Brain microvascular endothelial cell (primary cell): ENCODE results near the gene TARP.

ENCODE experiments used
- DNase-seq: peaks from one replicate; pipeline ENCODE4 v3.0.0-alpha.2; 2020
- H3K27ac ChIP-seq: fragments of 250-450 bp; sonication (Bioruptor Pico); 2 replicates; pipeline ENCODE4 v1.5.1; 2020; ENCODE audit warnings: mild to moderate bottlenecking, moderate library complexity
- H3K27me3 ChIP-seq: fragments of 250-450 bp; sonication (Bioruptor Pico); replicated peaks from 2 replicates; pipeline ENCODE4 v1.5.1; 2020; ENCODE audit warnings: mild to moderate bottlenecking
- H3K36me3 ChIP-seq: fragments of 250-450 bp; sonication (Bioruptor Pico); replicated peaks from 2 replicates; pipeline ENCODE4 v1.5.1; 2020; ENCODE audit warnings: mild to moderate bottlenecking
- H3K4me3 ChIP-seq: 2 replicates; pipeline ENCODE4 v1.5.1; 2011; ENCODE audit warnings: low read depth, mild to moderate bottlenecking, control low read depth, low read length, moderate library complexity
- in situ Hi-C: cut with HindIII; loops from 2 replicates; pipeline ENCODE4 v1.10.0; 2017; ENCODE audit warnings: low sequenced_read_pairs, low pct_ligation_motif_present
- TF ChIP-seq, protein P1 (sequence below): IDR thresholded peaks from 2 replicates; pipeline ENCODE4 v1.5.1; 2011; ENCODE audit warnings: low read depth, mild to moderate bottlenecking, moderate library complexity, low read length, control low read depth, inconsistent platforms; ENCODE audit errors: missing control alignments

The TARP gene

DNA sequence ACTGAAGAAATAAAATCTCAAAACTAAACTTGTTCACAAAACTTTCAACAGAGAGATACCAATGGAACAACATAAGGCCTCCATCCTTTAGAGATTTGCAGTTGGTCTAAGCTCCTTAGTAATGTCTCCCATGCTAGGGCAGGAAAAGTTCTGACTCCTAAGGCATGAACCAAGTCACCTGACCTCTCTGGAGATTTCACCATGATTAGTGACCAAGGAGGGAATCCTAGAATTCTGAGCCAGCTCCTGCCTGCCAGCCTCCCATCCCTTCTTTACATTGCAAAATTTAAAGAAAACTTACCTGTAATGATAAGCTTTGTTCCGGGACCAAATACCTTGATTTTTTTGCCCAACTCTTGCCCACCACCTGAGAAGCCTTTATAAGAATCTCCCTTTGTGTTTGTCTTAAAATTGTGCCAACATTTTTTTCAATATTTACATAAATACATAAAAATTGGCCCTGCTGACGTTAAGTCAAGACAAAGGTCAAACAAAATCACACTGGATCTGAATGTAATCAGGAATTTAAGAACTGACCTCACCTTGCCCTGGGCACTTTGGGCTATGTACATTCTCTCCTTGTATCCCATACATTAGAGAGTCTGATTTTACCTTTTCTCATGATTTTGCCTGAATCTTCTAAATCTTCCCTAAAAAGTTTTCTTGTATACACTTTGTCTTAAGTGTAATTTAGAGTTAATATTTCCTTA is at the start of gene TARP:
TARP (minus strand) TSS at position 351 of the 710 bp plus-strand sequence.
- Histone ChIP-seq H3K4me3 (no peak within 1 kb of the TSS), H3K36me3 (no peaks in the 10 kb centered on the region), H3K27me3 (no peaks in the 10 kb centered on the region), H3K27ac (no peak within 1 kb of the TSS)
- TF ChIP-seq, protein P1, sequence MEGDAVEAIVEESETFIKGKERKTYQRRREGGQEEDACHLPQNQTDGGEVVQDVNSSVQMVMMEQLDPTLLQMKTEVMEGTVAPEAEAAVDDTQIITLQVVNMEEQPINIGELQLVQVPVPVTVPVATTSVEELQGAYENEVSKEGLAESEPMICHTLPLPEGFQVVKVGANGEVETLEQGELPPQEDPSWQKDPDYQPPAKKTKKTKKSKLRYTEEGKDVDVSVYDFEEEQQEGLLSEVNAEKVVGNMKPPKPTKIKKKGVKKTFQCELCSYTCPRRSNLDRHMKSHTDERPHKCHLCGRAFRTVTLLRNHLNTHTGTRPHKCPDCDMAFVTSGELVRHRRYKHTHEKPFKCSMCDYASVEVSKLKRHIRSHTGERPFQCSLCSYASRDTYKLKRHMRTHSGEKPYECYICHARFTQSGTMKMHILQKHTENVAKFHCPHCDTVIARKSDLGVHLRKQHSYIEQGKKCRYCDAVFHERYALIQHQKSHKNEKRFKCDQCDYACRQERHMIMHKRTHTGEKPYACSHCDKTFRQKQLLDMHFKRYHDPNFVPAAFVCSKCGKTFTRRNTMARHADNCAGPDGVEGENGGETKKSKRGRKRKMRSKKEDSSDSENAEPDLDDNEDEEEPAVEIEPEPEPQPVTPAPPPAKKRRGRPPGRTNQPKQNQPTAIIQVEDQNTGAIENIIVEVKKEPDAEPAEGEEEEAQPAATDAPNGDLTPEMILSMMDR = no peak
- DNase-seq = no peak
- in situ Hi-C loops = no loop called here

DNA sequence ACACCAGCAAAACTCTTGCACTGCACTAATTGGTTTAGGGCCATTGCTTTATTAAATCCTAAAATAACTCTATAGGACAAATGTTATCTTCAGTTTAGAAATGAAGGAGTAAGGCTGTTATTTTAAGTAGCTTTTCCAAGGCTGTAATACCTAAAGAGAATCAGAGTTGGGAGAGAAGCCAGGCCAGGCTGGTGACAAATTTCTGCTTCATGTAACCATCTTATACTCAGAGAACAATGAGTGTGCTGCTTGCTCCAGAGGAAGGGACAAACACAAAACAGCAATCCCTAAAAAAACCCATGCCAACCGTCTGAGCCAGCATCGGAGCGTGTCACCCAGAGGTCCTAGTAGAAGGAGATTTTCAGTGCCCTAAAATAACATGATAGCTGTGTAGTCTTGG is 49.7 kb upstream of the TARP start:
- DNase-seq = no peak
- in situ Hi-C loops = no loop called here
- H3K27ac ChIP-seq = no peak overlapping the region
- H3K4me3 ChIP-seq = no peak overlapping the region
- no peaks in the 10 kb centered on the region for H3K36me3 ChIP-seq
- no peaks in the 10 kb centered on the region for H3K27me3 ChIP-seq
- TF ChIP-seq, protein P1 = no peak

DNA sequence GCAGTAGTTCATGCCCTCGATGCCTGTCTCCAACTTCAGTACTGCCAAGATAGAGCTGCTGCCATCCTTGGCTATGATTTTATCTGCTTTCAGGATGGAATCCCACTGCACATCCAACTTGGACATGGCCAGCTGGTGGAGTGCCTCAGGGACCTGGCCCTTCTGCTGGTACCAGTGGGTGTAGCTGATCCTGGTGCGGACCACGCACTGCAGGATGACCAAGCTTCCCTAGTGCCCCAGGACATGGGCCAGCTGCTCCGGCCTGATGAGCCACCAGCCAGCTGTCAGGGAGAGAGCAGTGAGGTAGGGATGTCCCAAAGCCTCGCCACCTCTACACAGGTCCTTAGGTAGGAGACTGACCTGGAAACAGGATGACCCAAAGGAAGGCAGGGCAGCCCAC is 49.0 kb upstream of the TARP start:
- in situ Hi-C loops = no loop called here
- no peak overlapping the region for H3K4me3 ChIP-seq
- H3K27me3 ChIP-seq = no peaks in the 10 kb centered on the region
- no peak for DNase-seq
- no peaks in the 10 kb centered on the region for H3K36me3 ChIP-seq
- no peak overlapping the region for H3K27ac ChIP-seq
- TF ChIP-seq, protein P1 = no peak

DNA sequence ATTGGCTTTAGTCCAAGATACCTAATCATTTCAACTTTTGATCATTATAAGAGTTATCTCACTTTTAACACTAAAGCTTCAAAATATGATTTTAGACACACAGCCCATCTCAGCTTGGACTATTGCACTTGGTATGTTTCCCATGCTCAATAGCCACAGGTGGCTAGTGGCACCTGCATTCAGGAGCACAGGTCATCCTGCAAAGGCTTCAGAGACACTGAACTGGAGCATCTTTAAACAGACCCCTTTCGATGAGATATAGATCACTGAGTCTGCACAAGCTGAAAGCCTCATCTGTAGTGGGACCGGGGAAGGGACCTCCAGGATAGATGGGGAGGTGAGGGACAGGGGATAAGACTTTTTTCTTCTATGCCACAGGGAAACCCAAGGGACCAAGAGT is 48.5 kb upstream of the TARP start:
- TF ChIP-seq, protein P1 = no peak
- H3K27ac ChIP-seq = no peak overlapping the region
- H3K4me3 ChIP-seq = no peak overlapping the region
- in situ Hi-C loops = no loop called here
- no peaks in the 10 kb centered on the region for H3K36me3 ChIP-seq
- DNase-seq = no peak
- no peaks in the 10 kb centered on the region for H3K27me3 ChIP-seq

DNA sequence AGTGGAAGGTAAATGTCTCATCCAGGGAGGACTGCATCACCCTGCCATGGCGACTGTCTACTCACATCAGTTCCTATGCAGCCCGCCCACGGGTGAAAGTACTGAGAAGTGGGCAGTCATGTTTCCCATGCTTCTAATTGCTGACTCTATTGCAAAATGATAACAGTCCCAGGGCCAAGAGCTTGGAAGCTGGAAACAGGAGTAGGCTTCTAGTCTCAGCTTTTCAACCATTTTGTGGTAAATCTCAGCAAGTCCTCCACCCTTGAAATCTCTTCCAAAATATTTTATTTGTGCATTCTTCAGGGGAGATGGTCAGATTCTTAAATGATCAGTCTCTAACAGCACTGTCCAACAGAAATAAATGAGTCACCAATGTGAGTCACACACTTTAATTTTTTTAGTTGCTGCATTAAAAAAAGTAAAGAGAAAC is 48.1 kb upstream of the TARP start:
- in situ Hi-C loops = no loop called here
- Histone ChIP-seq H3K36me3 (no peaks in the 10 kb centered on the region), H3K4me3 (no peak overlapping the region), H3K27ac (peak overlapping the region; percentile 44), H3K27me3 (no peaks in the 10 kb centered on the region)
- DNase-seq = peak; percentile 77
- TF ChIP-seq, protein P1 = no peak

DNA sequence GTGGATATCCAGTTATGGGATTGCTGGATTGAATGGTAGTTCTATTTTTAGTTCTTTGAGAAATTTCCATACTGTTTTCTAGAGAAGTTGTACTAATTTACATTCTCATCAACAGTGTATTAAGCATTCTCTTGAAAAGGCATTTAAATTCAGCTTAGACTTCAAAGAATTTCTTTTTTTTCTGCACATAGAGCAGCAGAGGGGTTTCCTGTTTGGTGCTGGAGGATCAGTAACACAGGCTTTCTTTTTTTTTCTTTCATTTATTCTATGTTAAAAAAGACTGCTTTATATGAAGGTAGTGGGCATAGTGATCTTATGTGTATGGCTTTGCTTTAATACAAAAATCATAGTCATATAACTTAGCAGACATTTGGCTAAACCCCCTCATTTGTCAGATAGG is 47.6 kb upstream of the TARP start:
- Histone ChIP-seq H3K4me3 (no peak overlapping the region), H3K27ac (peak overlapping the region; percentile 44), H3K27me3 (no peaks in the 10 kb centered on the region), H3K36me3 (no peaks in the 10 kb centered on the region)
- DNase-seq = no peak
- TF ChIP-seq, protein P1 = no peak
- in situ Hi-C loops = no loop called here
